Activated CD4-positive, alpha-beta T cell treated with anti-CD3 and anti-CD28 coated beads, Interleukin-2, amount 50 U/mL, for 4 hours (primary cell): ENCODE data around the gene PDE6B.
A peak's percentile ranks its signal among the peaks of the same experiment; 100 is the strongest.

Experiments
- DNase-seq, 2 experiments: peaks; one replicate each; pipeline ENCODE4 v3.0.0-alpha.2; 2020

Gene PDE6B

GRCh38 chr4:601612-602558 lies 23.5 kb upstream of the PDE6B start:
- no peak for DNase-seq

DNA sequence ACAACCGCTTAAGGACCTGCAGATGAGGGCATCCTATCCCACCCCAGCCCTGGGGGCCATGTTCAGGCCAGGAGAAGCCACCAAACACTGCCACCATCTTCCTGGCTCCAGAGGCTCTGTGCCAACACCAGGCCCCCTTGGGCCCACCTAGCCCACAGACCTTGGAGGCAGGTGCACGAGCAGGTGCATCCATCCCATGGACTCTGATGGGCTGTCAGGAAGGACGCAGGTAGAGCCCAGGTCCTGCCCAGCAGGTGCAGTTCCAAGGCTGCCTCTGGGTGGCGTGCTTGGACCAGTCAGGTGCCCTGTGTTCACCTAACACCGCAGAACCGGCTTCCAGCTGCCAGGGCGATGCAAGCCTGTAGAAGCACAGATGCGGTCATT lies 22.8 kb upstream of the PDE6B start:
- DNase-seq = peak; percentile 28 to 33

GRCh38 chr4:604131-604530 lies 21.2 kb upstream of the PDE6B start:
- DNase-seq = no peak

DNA sequence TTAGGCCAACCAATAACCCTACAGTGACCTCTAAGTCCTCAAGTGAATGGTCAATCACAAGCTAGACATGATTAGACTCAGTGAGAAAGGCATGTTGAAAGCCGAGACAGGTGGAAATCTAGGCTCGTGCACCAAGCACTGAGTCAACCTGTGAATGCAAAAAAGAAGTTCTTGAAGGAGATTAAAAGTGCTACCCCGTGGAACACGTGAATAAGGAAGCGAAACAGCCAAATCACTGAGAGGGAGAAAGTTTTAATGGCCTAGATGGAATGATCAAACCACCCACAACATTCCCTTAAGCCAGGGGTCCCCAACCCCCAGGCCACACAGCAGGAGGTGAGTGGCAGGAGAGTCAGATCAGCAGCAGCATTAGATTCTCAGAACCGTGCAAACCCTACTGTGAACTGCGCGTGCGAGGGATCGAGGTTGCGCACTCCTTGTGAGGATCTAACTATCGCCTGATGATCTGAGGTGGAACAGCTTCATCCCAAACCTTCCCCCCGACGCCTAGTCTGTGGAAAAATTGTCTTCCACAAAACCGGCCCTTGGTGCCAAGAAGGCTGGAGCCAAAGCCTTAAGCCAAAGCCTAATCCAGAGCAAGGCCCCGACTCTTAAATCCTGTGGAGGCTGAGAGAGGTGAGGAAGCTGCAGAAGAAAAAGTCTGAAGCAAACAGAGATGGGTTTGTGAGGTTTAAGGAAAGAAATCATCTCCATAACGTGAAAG lies 19.5 kb upstream of the PDE6B start:
- DNase-seq = no peak

DNA sequence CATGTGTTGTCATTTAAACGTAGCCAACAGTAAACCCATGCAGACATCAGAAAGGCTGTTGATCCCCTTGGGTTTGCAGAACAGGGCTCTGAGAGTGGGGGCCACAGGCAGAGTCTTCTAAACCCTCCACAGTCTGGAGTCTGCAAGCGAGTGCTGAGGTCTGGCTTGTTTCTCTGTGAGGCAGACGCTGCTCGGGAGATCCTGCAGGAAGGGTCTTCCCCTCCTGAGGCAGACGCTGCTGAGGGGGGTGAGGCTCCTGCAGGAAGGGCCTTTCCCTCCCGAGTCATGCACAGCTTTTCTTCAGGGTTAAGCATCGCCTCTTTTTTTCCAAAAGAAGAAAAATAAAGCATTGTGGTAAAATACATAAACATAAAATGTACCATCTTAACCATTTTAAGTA lies 17.1 kb upstream of the PDE6B start:
- DNase-seq = no peak

DNA sequence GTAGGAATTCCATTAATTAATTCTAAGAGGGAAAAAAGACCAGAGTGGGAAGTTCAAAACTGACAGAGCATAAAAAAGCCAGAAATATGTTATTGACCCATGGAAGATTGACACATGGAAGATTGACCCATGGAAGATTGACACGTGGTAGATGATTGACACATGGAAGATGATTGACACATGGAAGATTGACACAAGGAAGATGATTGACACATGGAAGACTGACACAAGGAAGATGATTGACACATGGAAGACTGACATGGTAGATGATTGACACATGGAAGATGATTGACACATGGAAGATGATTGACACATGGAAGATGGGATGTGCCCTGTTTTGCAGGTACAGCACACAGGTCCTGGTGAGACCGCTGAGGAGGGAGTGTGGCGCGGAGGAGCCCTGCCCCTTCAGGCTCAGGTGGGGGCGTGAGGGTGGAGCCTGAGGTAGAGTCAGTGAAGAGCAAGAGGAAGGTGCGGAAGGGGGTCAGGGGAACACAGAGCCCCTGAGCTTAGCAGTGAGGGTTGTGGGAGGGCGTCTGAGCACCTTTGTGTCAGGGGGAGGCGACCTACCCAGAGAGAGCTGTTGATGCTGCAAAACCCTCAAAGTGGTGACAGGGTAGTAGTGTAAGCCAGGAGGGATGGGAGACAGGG lies 15.8 kb upstream of the PDE6B start:
- DNase-seq = no peak

- DNase-seq = no peak
These were observed 14.7 kb upstream of the PDE6B start for GRCh38 chr4:610411-611261.

DNA sequence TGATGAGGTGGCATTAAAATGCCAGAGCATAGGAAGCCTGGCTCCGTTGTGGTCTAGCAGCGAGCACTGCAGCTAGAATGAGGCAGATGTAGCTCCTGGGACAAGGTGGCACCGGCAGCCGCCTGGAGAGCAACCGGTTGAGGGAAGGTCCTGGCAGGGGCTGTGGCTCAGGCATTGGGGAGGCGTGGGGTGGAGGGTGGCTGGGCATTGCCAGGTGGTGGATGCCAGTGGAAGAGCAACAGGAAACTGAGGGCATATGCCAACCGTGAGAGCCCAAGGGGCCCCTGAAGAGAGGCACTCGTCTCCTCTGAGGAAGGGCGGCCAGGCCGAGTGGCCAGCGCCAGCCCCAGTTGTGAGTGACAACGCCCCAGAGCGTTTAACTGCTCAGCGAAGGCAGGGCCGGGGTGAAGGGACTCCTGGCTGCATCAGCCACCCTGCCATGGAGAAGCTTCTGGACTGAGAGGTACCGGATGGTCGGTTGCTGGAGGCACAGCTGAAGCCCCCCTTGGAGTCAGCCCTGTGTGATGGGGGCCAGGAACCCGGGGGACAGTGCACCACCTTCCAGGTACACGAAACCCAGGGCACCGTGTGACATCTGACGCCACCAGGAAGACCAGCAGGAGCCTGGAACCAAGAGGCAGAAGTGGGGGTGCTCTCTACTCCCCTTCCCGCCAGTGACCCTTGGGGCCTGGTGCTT lies 13.2 kb upstream of the PDE6B start:
- DNase-seq = no peak

GRCh38 chr4:612749-613125 lies 12.6 kb upstream of the PDE6B start:
- DNase-seq = no peak

DNA sequence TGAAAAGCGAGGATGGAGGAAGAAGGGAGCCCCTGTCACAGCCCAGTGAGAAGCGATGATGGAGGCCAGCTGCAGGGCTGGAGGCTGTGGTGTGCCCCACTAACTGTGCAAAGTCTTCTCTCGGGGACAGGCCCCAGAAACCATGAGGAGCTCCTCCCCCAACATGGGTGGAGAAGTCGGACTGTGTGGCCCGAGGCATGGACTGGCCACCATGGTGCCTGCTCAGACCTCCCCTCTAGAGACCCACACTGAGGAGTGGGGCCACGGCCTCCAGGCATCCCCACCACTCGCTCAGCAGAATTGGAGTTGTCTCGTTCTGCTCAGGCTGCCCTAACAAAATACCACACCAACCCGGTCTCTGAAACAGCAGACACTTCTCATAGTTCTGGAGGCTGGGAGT lies 12.2 kb upstream of the PDE6B start:
- DNase-seq = no peak

DNA sequence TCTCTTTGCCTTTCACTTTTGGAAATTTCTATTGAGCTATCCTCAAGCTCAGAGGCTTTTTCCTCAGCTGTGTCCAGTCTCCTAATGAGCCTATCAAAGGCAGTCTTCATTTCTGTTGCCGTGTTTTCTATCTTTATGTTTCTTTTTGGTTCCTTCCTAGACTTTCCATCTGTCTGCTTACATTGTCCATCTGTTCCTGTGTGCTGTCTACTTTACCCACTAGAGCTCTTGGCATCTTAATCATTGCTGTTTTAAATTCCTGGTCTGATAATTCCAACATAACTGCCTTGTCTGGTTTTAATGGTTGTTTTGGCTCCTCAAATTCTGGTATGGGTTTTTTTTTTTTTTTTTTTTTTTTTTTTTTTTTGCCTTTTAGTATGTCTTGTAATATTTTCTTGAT lies 9.3 kb upstream of the PDE6B start:
- DNase-seq = no peak

- no peak for DNase-seq
These were observed 8.3 kb upstream of the PDE6B start for GRCh38 chr4:616911-617643.

DNA sequence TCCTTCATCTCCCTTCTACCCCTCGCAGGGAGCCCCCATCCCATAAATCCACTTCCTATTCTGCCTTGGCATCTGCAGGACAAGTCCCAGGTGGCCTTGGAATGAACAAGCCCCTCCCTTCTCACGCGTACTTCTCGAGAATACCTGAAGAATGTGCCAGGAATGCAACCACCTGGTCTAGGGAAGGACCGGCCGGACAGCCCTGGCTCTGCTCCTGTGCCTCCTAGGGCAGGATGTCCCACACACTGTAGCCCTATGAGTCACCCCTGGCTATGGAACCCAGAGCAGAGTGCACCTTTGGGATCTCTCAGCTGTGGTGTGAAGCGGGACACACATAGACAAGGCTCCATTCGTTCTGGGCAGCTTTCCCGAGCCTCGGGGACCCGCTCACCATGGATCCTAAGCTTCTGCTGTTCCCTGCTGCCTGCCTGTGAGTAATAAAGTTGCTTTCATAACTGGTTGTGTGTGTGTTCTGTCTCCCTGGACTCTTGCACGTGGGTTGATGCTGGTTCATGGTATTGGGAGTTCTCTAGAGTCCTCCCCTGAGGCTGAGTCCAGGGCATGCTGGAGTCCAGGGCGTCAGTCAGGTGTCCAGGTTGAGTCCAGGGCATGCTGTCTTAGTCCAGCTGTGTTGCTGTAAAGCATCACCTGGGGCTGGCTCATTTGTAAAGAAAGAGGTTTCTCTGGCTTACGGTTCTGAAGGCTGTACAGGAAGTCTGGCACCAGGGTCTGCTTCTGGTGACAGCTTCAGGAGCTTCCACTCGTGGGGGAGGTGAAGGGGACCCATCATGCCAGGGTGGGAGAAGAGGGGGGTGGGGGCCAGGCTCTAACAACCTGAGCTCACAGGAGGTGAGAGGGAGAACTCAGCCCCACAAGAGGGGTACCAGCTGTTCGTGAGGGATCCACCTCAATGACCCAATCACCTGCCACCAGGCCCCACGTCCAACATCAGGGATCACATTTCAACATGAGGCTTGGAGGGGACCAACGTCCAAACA lies 7.4 kb upstream of the PDE6B start:
- DNase-seq = no peak

DNA sequence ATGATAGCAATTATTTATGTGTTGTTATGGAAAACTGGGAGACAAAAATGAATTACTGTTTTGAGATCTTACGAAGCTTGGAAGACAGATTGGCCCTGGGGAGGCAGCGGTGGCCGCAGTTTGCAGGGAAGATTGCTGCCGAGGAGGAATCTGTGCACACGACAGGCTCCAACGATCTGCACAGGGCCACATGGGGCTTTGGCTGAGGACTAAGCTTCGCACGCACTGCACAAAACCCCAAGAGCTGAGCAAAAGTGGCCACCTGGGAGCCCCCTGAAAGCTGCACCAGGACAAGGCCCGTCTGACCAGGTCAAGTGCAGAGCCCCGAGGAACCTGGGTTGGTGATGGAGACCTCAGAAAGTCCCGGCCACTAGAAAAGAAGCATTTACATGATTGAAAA lies 5.2 kb upstream of the PDE6B start:
- DNase-seq = no peak

DNA sequence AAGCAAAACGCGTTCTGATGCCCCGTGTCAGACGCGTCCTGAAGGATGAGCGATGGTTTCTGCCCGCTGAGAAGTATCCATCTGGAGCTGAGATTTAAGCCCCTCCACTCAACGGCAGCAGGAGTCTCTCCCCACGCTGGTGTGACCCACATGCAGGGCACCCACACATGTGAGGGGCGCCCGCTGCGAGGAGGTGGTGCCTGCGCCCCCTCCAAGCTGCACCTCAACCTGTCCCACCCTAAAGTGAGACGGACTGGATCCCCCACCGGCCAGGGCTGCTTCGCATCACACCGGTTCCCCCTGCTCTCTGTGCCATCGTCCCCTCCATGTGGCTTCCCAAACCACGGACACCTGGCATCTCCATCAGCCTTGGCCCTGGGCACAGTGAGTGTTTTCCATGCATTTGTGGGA lies 4.5 kb upstream of the PDE6B start:
- no peak for DNase-seq

DNA sequence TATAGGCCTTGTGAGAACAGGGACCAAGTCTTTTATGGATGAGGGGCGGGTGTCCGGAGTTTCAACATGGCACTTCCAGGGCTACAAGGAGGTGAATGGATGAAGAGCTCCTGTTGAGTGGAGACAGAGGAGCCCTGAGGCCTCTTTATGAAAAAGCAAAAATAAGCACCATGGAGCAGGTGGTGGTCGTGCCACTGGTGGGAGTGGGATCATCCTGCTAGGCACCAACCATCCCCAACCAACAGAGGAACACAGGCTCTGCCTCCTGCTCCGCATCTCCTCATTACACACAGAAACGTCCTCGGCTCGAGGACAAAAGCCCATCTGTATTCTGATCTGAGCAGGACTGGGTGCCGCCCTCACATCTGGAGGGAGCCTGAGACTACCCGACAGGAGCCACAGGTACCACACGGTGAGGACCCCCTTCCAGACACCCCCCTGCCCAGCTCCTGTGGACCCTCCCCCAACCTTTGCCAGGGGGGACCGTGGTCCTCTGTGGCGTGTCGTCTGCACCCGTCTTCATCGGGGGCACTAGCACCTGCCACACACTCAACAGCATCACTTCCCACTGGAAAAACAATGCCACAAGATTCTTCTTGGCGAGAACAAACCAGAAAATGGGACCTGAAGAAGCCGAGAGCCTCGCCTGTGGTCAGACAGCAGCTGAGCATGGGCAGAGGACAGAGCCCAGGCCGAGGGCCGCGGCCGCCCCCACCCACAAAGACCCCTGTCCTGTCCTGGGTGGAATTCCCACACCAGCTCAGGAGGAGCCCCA lies 3.9 kb upstream of the PDE6B start:
- no peak for DNase-seq

GRCh38 chr4:622071-622995 lies 3.0 kb upstream of the PDE6B start:
- no peak for DNase-seq
